ENCODE data around the gene ZNF407.

- TF ChIP-seq, protein P1, sequence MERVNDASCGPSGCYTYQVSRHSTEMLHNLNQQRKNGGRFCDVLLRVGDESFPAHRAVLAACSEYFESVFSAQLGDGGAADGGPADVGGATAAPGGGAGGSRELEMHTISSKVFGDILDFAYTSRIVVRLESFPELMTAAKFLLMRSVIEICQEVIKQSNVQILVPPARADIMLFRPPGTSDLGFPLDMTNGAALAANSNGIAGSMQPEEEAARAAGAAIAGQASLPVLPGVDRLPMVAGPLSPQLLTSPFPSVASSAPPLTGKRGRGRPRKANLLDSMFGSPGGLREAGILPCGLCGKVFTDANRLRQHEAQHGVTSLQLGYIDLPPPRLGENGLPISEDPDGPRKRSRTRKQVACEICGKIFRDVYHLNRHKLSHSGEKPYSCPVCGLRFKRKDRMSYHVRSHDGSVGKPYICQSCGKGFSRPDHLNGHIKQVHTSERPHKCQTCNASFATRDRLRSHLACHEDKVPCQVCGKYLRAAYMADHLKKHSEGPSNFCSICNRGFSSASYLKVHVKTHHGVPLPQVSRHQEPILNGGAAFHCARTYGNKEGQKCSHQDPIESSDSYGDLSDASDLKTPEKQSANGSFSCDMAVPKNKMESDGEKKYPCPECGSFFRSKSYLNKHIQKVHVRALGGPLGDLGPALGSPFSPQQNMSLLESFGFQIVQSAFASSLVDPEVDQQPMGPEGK (CRISPR knock-in tag; IDR thresholded peaks at IDR 0.05; ENCODE audit: borderline replicate concordance), result no peak
- TF ChIP-seq TCF4 (CRISPR knock-in tag; IDR thresholded peaks at IDR 0.05; ENCODE audit: borderline replicate concordance), result no peak
- no peak for TF ChIP-seq ZFP30 (CRISPR knock-in tag; IDR thresholded peaks at IDR 0.05)
- TF ChIP-seq CSRNP3 (CRISPR knock-in tag; IDR thresholded peaks at IDR 0.05), result no peak
- no peak for TF ChIP-seq RARB (CRISPR knock-in tag; IDR thresholded peaks at IDR 0.05)
- no peak for TF ChIP-seq ZFP3 (CRISPR knock-in tag; IDR thresholded peaks at IDR 0.05)
- TF ChIP-seq, protein P2, sequence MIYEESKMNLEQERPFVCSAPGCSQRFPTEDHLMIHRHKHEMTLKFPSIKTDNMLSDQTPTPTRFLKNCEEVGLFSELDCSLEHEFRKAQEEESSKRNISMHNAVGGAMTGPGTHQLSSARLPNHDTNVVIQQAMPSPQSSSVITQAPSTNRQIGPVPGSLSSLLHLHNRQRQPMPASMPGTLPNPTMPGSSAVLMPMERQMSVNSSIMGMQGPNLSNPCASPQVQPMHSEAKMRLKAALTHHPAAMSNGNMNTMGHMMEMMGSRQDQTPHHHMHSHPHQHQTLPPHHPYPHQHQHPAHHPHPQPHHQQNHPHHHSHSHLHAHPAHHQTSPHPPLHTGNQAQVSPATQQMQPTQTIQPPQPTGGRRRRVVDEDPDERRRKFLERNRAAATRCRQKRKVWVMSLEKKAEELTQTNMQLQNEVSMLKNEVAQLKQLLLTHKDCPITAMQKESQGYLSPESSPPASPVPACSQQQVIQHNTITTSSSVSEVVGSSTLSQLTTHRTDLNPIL (CRISPR knock-in tag; IDR thresholded peaks at IDR 0.05; ENCODE audit: low read depth), result no peak
- TF ChIP-seq ZC3H10 (CRISPR knock-in tag; IDR thresholded peaks at IDR 0.05), result no peak
Observed at GRCh38 chr18:75052475-75052874, 454.8 kb downstream of the ZNF407 start.
